Breast epithelium (tissue), 4 donors: ENCODE results near the gene ST6GALNAC4. TPM values are rescaled to one million over a fixed set of nuclear protein-coding genes. Genes with fewer than 3 reads are reported as not detected.

Experiments
- DNase-seq, 2 donors: peaks; one replicate each; pipeline ENCODE4 v3.0.0-alpha.2; 2019; ENCODE audit warnings: low spot score in 2 of 2
- H3K27ac ChIP-seq, 2 donors: fragments of 200-600 bp; sonication (generic) in 1 of 2; one replicate each; pipeline ENCODE4 v1.5.1; 2016 to 2019; ENCODE audit warnings: mild to moderate bottlenecking in 1 of 2
- H3K27me3 ChIP-seq, 2 donors: fragments of 200-600 bp; sonication (generic) in 1 of 2; one replicate each; pipeline versions ENCODE4 v1.5.1 to v1.6.0; 2017 to 2019; ENCODE audit warnings: control low read depth in 1 of 2, mild to moderate bottlenecking in 1 of 2
- H3K36me3 ChIP-seq: fragments of 200-600 bp; one replicate; pipeline ENCODE4 v1.5.1; 2019
- H3K4me1 ChIP-seq, 2 donors: fragments of 200-600 bp; sonication (generic); one replicate each; pipeline ENCODE4 v1.5.1; 2016 to 2019; ENCODE audit warnings: control low read depth in 1 of 2
- H3K4me3 ChIP-seq, 3 donors: fragments of 200-600 bp; sonication (generic); 1 replicate in 2 of 3; 2 replicates in 1 of 3; pipeline ENCODE4 v1.5.1; 2016 to 2019; ENCODE audit warnings: mild to moderate bottlenecking in 3 of 3, moderate library complexity in 2 of 3
- H3K9me3 ChIP-seq, 2 donors: fragments of 200-600 bp; sonication (generic) in 1 of 2; one replicate each; pipeline ENCODE4 v1.5.1; 2016 to 2019; ENCODE audit warnings: control low read depth in 1 of 2
- POLR2A ChIP-seq: fragments of 450-650 bp; IDR thresholded peaks from one replicate; pipeline ENCODE4 v1.6.1; 2016; ENCODE audit warnings: antibody characterized with exemption, mild to moderate bottlenecking, moderate library complexity
- POLR2AphosphoS5 ChIP-seq, 3 donors: sonication (generic); formaldehyde crosslinking; IDR thresholded peaks; one replicate each; pipeline ENCODE4 v1.6.1; 2017; ENCODE audit warnings: antibody characterized with exemption in 3 of 3
- intact Hi-C: fragments of 100-400 bp; cut with DNase I; formaldehyde crosslinking; loops from one replicate; pipeline ENCODE4 v1.15.1; 2023; ENCODE audit warnings: low total_unique reads
- total RNA-seq, 3 donors: library from RNA; depleted of rRNA; stranded (reverse); fragments of >200 nt; gene quantifications; one replicate each; pipeline ENCODE4 v1.1.0, GENCODE V29; 2016
- TF ChIP-seq, protein P1 (sequence below), 3 donors: fragments of 450-650 bp; IDR thresholded peaks; one replicate each; pipeline ENCODE4 v1.5.1; 2016 to 2017; ENCODE audit warnings: antibody characterized with exemption in 3 of 3, mild to moderate bottlenecking in 3 of 3, moderate library complexity in 3 of 3

Gene ST6GALNAC4
- total RNA-seq, 3 donors from 2014 or later: 17.6 to 44.6 (median 24.0) TPM

DNA sequence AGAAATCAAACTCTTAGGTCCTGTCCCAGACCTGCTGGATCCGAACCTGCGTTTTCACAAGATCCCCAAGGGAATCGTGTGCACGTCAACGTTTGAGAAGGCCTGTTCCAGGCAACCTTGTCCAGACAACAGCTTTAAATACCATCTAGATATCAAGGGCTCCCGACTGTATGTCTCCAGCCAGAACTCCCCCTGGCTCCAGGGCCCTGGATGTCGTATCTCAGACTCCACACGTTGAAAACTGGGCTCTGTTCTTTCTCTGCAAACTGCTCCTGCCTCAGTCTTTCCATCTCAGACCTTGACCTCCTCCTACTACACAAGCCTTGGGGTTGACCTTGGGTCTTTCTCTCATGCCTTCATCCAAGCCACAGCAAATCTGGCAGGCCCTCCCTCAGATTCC is 56.6 kb downstream of the ST6GALNAC4 start:
- Histone ChIP-seq H3K27ac (peak overlapping the region in 1 of 2 donors; percentile 32), H3K4me1 (peaks cover 0 to 4% of the 10 kb centered on the region in 2 donors), H3K4me3 (no peak overlapping the region), H3K36me3 (no peaks in the 10 kb centered on the region), H3K9me3 (no peaks in the 10 kb centered on the region), H3K27me3 (no peaks in the 10 kb centered on the region)
- intact Hi-C loops: no loop called here
- DNase-seq: no peak
- TF ChIP-seq, protein P1, sequence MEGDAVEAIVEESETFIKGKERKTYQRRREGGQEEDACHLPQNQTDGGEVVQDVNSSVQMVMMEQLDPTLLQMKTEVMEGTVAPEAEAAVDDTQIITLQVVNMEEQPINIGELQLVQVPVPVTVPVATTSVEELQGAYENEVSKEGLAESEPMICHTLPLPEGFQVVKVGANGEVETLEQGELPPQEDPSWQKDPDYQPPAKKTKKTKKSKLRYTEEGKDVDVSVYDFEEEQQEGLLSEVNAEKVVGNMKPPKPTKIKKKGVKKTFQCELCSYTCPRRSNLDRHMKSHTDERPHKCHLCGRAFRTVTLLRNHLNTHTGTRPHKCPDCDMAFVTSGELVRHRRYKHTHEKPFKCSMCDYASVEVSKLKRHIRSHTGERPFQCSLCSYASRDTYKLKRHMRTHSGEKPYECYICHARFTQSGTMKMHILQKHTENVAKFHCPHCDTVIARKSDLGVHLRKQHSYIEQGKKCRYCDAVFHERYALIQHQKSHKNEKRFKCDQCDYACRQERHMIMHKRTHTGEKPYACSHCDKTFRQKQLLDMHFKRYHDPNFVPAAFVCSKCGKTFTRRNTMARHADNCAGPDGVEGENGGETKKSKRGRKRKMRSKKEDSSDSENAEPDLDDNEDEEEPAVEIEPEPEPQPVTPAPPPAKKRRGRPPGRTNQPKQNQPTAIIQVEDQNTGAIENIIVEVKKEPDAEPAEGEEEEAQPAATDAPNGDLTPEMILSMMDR (IDR thresholded peaks at IDR 0.05): no peak
- no peak for TF ChIP-seq POLR2AphosphoS5 (IDR thresholded peaks at IDR 0.05)
- no peak for TF ChIP-seq POLR2A

DNA sequence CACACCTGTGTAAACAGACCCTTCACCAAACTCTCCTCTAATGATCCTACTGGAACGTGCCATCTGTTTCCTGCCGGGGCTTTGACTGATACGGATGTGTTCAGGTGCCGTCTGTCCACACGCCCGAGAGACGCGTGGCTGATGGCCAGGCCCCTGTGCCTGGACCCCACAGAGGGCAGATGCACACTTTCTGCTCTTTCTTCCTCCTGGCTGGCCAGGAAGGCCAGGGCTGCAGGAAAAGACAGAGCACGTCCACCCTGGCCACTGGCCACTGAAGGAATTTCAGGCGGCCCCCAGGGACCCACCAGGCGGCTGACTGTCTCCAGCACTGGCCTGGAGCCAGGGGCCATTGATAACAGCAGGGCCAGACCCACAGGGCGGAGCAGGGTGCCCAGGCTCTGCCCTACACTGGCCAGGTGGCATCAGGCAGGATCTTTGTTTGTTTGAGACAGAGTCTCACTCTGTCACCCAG is 58.8 kb downstream of the ST6GALNAC4 start:
- intact Hi-C loops: no loop called here
- TF ChIP-seq POLR2A (no peak), POLR2AphosphoS5 (IDR thresholded peaks at IDR 0.05) (peak in 1 of 3 donors; percentile 13)
- Histone ChIP-seq H3K27me3 (no peaks in the 10 kb centered on the region), H3K4me1 (peaks cover 0 to 4% of the 10 kb centered on the region in 2 donors), H3K27ac (peak overlapping the region in 1 of 2 donors; percentile 50), H3K4me3 (no peak overlapping the region), H3K36me3 (no peaks in the 10 kb centered on the region), H3K9me3 (no peaks in the 10 kb centered on the region)
- no peak for DNase-seq

Other genes with a start within 250 kb of the ST6GALNAC4 start
- gene CFAP157, start 210.1 kb downstream of the ST6GALNAC4 start, total RNA-seq: 1 to 10 TPM in 2 of 3 donors, not detected in 1; 2.0 TPM
- gene PTRH1, start 201.4 kb downstream of the ST6GALNAC4 start, total RNA-seq: 10 to 100 TPM; 19.0 to 26.2 (median 23.3) TPM
- gene TTC16, start 201.0 kb downstream of the ST6GALNAC4 start, total RNA-seq: under 1 TPM; under 0.01 to 0.59 (median 0.16) TPM
- gene TOR2A, start 181.7 kb downstream of the ST6GALNAC4 start, total RNA-seq: 10 to 100 TPM in 1 of 3 donors, 1 to 10 TPM in 2; 9.5 to 16.7 (median 9.6) TPM
- 10 to 100 TPM in 1 of 3 donors, 1 to 10 TPM in 2; 6.0 to 15.4 (median 6.9) TPM for gene SH2D3C, start 138.4 kb downstream of the ST6GALNAC4 start, total RNA-seq
- gene CDK9, start 131.0 kb downstream of the ST6GALNAC4 start, total RNA-seq: 10 to 100 TPM; 60.0 to 70.4 (median 63.9) TPM
- 100 to 1,000 TPM in 1 of 3 donors, 10 to 100 TPM in 2; 56.3 to 108 (median 78.6) TPM for gene FPGS, start 114.2 kb downstream of the ST6GALNAC4 start, total RNA-seq
- 10 to 100 TPM; 21.5 to 50.8 (median 30.9) TPM for gene ENG, start 62.4 kb downstream of the ST6GALNAC4 start, total RNA-seq
- 10 to 100 TPM; 23.5 to 30.2 (median 23.6) TPM for gene AK1, start 39.4 kb downstream of the ST6GALNAC4 start, total RNA-seq
- gene ST6GALNAC6, start 17.4 kb downstream of the ST6GALNAC4 start, total RNA-seq: 100 to 1,000 TPM in 2 of 3 donors, 10 to 100 TPM in 1; 61.5 to 175 (median 103) TPM
- gene PIP5KL1, start 13.7 kb upstream of the ST6GALNAC4 start, total RNA-seq: 10 to 100 TPM in 1 of 3 donors, 1 to 10 TPM in 2; 2.2 to 10.1 (median 5.2) TPM
- 10 to 100 TPM; 10.6 to 17.4 (median 17.1) TPM for gene DPM2, start 20.8 kb upstream of the ST6GALNAC4 start, total RNA-seq
- 10 to 100 TPM in 2 of 3 donors, 1 to 10 TPM in 1; 7.7 to 32.1 (median 19.7) TPM for gene EEIG1, start 63.9 kb upstream of the ST6GALNAC4 start, total RNA-seq
- 10 to 100 TPM in 2 of 3 donors, 1 to 10 TPM in 1; 8.8 to 13.1 (median 11.9) TPM for gene NAIF1, start 150.3 kb upstream of the ST6GALNAC4 start, total RNA-seq
- 10 to 100 TPM; 27.2 to 43.9 (median 33.1) TPM for gene SLC25A25, start 151.2 kb upstream of the ST6GALNAC4 start, total RNA-seq
- 10 to 100 TPM; 35.7 to 86.9 (median 55.0) TPM for gene PTGES2, start 210.7 kb upstream of the ST6GALNAC4 start, total RNA-seq
- gene LCN2, start 232.4 kb upstream of the ST6GALNAC4 start, total RNA-seq: 10 to 100 TPM in 2 of 3 donors, not detected in 1; 38.5 to 42.3 TPM
- gene BBLN, start 243.2 kb upstream of the ST6GALNAC4 start, total RNA-seq: 100 to 1,000 TPM; 144 to 232 (median 152) TPM